ENCODE measurements around the gene ZNF502. TPM values are rescaled to one million over a fixed set of nuclear protein-coding genes. Genes with fewer than 3 reads are reported as not detected.

The ZNF502 gene
- total RNA-seq, 2 experiments from 2014 or later: 1.9 to 2.7 TPM

DNA sequence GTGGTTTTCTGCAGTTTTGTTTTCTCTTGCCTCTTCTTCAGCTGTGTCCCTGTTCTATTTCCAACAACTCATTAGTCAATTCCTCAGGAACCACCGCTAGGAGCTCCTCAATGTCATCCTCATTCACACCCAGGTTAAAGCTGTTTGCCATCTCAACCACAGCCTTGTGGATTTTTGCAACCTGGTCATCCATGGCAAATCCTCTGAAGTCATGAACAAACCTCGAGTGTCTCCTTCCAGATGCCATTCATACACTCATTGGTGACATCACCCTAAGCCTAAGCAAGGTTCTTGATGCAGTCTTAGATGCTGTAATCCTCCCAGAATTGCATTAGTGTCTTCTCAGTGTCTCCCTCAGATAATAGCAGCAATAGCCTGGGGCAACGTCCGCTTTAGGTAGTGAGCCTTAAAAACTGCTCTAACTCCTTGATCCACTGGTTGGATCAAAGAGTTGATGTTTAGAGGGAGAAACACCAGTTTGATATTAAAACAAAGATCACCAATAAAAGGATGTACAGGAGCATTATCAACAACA is 31.5 kb upstream of the ZNF502 start:
- H3K36me3 Mint-ChIP-seq (ENCODE audit: low read depth): peaks cover 65% of the 10 kb centered on the region
- Histone ChIP-seq H3K36me3 (ENCODE audit: insufficient read depth, low read length) (no peaks in the 10 kb centered on the region), H3K4me1 (ENCODE audit: insufficient read depth, low read length) (peaks cover 12% of the 10 kb centered on the region), H3K4me3 (ENCODE audit: low read length) (no peak overlapping the region), H3K27ac (ENCODE audit: low read depth in 1 of 2, low read length in 2 of 2) (no peak overlapping the region), H3K9me3 (ENCODE audit: control insufficient read depth in 1 of 2, insufficient read depth in 1 of 2, low read length in 2 of 2) (peaks cover 20 to 31% of the 10 kb centered on the region in 2 experiments), H3K27me3 (ENCODE audit: control insufficient read depth in 1 of 2, insufficient read depth in 2 of 2, low read length in 2 of 2) (no peaks in the 10 kb centered on the region)
- peaks cover 13% of the 10 kb centered on the region for H3K4me1 Mint-ChIP-seq (ENCODE audit: low read depth)
- intact Hi-C loops (cut with DNase I, micrococcal nuclease): no loop called here
- H3K27me3 Mint-ChIP-seq: peaks cover 5% of the 10 kb centered on the region
- DNase-seq (no peak), ATAC-seq (ENCODE audit: poor library complexity) (no peak)
- H3K4me3 Mint-ChIP-seq: no peak overlapping the region
- no peak overlapping the region for H3K27ac Mint-ChIP-seq
- peaks cover 10% of the 10 kb centered on the region for H3K9me3 Mint-ChIP-seq
- ChIA-PET CTCF (no interaction called here), POLR2A (no interaction called here)
- TF ChIP-seq, protein P1, sequence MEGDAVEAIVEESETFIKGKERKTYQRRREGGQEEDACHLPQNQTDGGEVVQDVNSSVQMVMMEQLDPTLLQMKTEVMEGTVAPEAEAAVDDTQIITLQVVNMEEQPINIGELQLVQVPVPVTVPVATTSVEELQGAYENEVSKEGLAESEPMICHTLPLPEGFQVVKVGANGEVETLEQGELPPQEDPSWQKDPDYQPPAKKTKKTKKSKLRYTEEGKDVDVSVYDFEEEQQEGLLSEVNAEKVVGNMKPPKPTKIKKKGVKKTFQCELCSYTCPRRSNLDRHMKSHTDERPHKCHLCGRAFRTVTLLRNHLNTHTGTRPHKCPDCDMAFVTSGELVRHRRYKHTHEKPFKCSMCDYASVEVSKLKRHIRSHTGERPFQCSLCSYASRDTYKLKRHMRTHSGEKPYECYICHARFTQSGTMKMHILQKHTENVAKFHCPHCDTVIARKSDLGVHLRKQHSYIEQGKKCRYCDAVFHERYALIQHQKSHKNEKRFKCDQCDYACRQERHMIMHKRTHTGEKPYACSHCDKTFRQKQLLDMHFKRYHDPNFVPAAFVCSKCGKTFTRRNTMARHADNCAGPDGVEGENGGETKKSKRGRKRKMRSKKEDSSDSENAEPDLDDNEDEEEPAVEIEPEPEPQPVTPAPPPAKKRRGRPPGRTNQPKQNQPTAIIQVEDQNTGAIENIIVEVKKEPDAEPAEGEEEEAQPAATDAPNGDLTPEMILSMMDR (IDR thresholded peaks at IDR 0.05): no peak

DNA sequence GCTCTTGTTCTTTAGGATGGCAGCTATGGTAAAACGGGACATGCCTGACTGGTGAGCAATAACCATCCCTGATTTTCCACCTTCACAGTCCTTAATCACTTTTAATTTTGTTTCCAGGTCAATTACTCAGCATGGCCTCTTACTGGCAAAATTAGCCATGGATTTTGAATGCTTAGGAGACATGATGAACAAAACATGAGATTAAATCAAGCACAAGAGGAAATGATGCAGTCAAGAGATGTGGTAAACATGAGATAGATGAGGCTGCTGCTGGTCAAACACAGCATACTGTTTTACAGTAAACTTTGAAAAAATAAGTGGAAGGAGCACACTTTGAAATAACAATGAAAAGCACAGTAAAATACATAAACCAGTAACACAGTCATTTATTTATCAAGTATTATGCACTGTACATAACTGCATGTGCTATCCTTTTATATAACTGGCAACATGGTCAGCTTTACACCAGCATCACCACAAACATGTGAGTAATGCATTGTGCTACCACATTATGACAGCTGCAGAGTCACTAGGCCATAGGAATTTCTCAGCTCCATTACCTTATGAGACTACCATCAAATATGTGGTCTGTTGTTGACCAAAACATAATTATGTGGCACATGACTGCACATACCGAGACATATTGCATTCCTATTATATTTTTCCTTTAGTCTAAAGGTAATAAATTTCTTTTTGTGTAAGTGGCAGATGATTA is 30.1 kb upstream of the ZNF502 start:
- H3K36me3 ChIP-seq (ENCODE audit: insufficient read depth, low read length): no peaks in the 10 kb centered on the region
- H3K27me3 ChIP-seq (ENCODE audit: control insufficient read depth in 1 of 2, insufficient read depth in 2 of 2, low read length in 2 of 2): no peaks in the 10 kb centered on the region
- Mint-ChIP-seq H3K27ac (no peak overlapping the region), H3K4me3 (no peak overlapping the region), H3K27me3 (peaks cover 15% of the 10 kb centered on the region), H3K9me3 (peaks cover 15% of the 10 kb centered on the region), H3K36me3 (ENCODE audit: low read depth) (peaks cover 68% of the 10 kb centered on the region), H3K4me1 (ENCODE audit: low read depth) (peaks cover 13% of the 10 kb centered on the region)
- ATAC-seq (ENCODE audit: poor library complexity): no peak
- TF ChIP-seq, protein P1 (IDR thresholded peaks at IDR 0.05): no peak
- intact Hi-C loops (cut with DNase I, micrococcal nuclease): no loop called here
- CTCF ChIA-PET: no interaction called here
- no peak for DNase-seq
- H3K27ac ChIP-seq (ENCODE audit: low read depth in 1 of 2, low read length in 2 of 2): no peak overlapping the region
- H3K9me3 ChIP-seq (ENCODE audit: control insufficient read depth in 1 of 2, insufficient read depth in 1 of 2, low read length in 2 of 2): peaks cover 13 to 40% of the 10 kb centered on the region in 2 experiments
- POLR2A ChIA-PET: no interaction called here
- no peak overlapping the region for H3K4me3 ChIP-seq (ENCODE audit: low read length)
- H3K4me1 ChIP-seq (ENCODE audit: insufficient read depth, low read length): peaks cover 13% of the 10 kb centered on the region

DNA sequence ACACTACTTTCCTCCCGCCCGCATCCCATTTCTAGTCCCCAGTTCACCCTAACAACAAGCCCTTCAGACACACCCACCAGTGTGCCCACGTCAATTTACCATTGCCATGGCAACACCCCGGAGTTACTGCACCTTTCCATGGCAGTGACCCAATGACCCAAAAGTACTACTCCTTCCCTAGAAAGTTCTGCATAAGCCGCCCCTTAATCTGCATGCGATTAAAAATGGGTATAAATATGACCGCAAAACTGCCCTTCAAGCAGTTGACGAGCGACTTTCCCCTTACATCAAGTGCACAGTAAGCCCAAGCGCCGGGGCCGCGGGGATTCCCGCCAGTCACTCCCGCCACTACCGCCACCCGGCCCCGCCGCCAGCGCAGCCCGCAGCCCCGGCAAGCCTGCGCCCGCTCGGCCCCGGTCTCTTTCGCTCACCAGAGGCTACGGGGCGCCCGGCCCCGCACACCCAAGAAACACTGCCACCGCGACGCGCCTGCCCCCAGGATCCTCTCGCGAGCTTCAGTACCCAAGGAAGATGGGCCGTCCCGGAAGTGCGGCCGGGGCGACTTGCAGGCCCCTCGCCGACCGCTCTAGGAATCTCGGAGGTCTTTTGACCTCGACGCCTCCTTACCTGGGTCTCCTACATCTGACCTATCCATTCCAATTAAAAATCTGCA is 27.2 kb upstream of the ZNF502 start:
- Histone ChIP-seq H3K9me3 (ENCODE audit: control insufficient read depth in 1 of 2, insufficient read depth in 1 of 2, low read length in 2 of 2) (peaks cover 15 to 34% of the 10 kb centered on the region in 2 experiments), H3K4me1 (ENCODE audit: insufficient read depth, low read length) (peaks cover 13% of the 10 kb centered on the region), H3K27ac (ENCODE audit: low read depth in 1 of 2, low read length in 2 of 2) (no peak overlapping the region), H3K36me3 (ENCODE audit: insufficient read depth, low read length) (no peaks in the 10 kb centered on the region), H3K27me3 (ENCODE audit: control insufficient read depth in 1 of 2, insufficient read depth in 2 of 2, low read length in 2 of 2) (peaks cover 0 to 13% of the 10 kb centered on the region in 2 experiments), H3K4me3 (ENCODE audit: low read length) (peak overlapping the region; percentile 54)
- Mint-ChIP-seq H3K9me3 (peaks cover 21% of the 10 kb centered on the region), H3K27ac (no peak overlapping the region), H3K4me3 (peak overlapping the region; percentile 83), H3K36me3 (ENCODE audit: low read depth) (peaks cover 68% of the 10 kb centered on the region), H3K27me3 (peaks cover 36% of the 10 kb centered on the region), H3K4me1 (ENCODE audit: low read depth) (peaks cover 13% of the 10 kb centered on the region)
- ATAC-seq (ENCODE audit: poor library complexity) (peak; percentile 48), DNase-seq (peak in 12 of 14 experiments; percentile 13 to 74 (median 43))
- POLR2A ChIA-PET: interaction anchor here (1.0 kb wide), 1 partner anchor 76 kb away, joined by 5 read pairs; the partner anchor contains the start of genes KIAA1143 and KIF15
- intact Hi-C loops (cut with DNase I, micrococcal nuclease): no loop called here
- TF ChIP-seq, protein P1 (IDR thresholded peaks at IDR 0.05): no peak
- CTCF ChIA-PET: no interaction called here
